Sigmoid colon (tissue), 7 donors: Measurements from ENCODE around the gene NUDT2. TPM values are rescaled to one million over a fixed set of nuclear protein-coding genes. Genes with fewer than 3 reads are reported as not detected.

ENCODE experiments used
- DNase-seq: peaks from one replicate; pipeline ENCODE4 v3.0.0-alpha.2; 2019
- H3K27ac ChIP-seq, 4 donors: fragments of 200-600 bp; sonication (generic); one replicate each; pipeline ENCODE4 v1.5.1; 2016 to 2019; ENCODE audit warnings: mild to moderate bottlenecking in 1 of 4
- H3K27me3 ChIP-seq, 3 donors: fragments of 200-600 bp; sonication (generic); one replicate each; pipeline ENCODE4 v1.5.1; 2019; ENCODE audit warnings: mild to moderate bottlenecking in 1 of 3
- H3K36me3 ChIP-seq, 4 donors: fragments of 200-600 bp; sonication (generic); one replicate each; pipeline ENCODE4 v1.5.1; 2016 to 2019
- H3K4me1 ChIP-seq, 4 donors: fragments of 200-600 bp; sonication (generic); one replicate each; pipeline ENCODE4 v1.5.1; 2017 to 2019
- H3K4me3 ChIP-seq, 4 donors: fragments of 200-600 bp; sonication (generic); one replicate each; pipeline ENCODE4 v1.5.1; 2017 to 2019; ENCODE audit warnings: mild to moderate bottlenecking in 2 of 4, moderate library complexity in 1 of 4
- H3K9me3 ChIP-seq, 4 donors: fragments of 200-600 bp in 3 of 4; sonication (generic) in 3 of 4; one replicate each; pipeline versions ENCODE4 v1.5.1 to v1.6.1; 2013 to 2019
- CTCF ChIP-seq, 4 experiments: fragments of 450-650 bp in 3 of 4; fragments of 200-600 bp in 1 of 4; IDR thresholded peaks; one replicate each; pipeline ENCODE4 v1.5.1; 2016 to 2019; ENCODE audit warnings: antibody characterized with exemption in 4 of 4, mild to moderate bottlenecking in 3 of 4, moderate library complexity in 2 of 4
- EP300 ChIP-seq, 4 donors: sonication (generic); formaldehyde crosslinking; IDR thresholded peaks; one replicate each; pipeline ENCODE4 v1.6.1; 2017; ENCODE audit warnings: antibody characterized with exemption in 4 of 4
- POLR2A ChIP-seq, 2 donors: fragments of 450-650 bp; IDR thresholded peaks; one replicate each; pipeline ENCODE4 v1.6.1; 2016; ENCODE audit warnings: antibody characterized with exemption in 2 of 2, mild to moderate bottlenecking in 2 of 2, moderate library complexity in 2 of 2
- POLR2AphosphoS5 ChIP-seq, 4 donors: sonication (generic); formaldehyde crosslinking; IDR thresholded peaks; one replicate each; pipeline ENCODE4 v1.6.1; 2017; ENCODE audit warnings: antibody characterized with exemption in 4 of 4
- WGBS, 2 donors: extraction: QIAGEN DNeasy Blood & Tissue Kit; methylation state at CpG; one replicate each; pipeline ENCODE4 v1.1.7; 2013; 5-methylcytosine and 5-hydroxymethylcytosine counted together
- intact Hi-C: fragments of 100-400 bp; cut with DNase I; formaldehyde crosslinking; loops from one replicate; pipeline ENCODE4 v1.15.1; 2023
- polyA plus RNA-seq, 3 donors: library from polyadenylated mRNA; stranded (reverse); fragments of 200-250 nt; gene quantifications; one replicate each; pipeline ENCODE4 v1.2.3, GENCODE V29; 2013
- total RNA-seq, 4 donors: library from RNA; depleted of rRNA; stranded (reverse); fragments of >200 nt; gene quantifications; one replicate each; pipeline ENCODE4 v1.1.0, GENCODE V29; 2016
- donor health status: healthy with polysubstance abuse.
- donor health status: Bipolar disorder and iron deficiency.
- donor health status: healthy.

NUDT2 gene
- total and polyA plus RNA-seq, 7 donors = 12.1 to 59.9 (median 35.6) TPM

DNA sequence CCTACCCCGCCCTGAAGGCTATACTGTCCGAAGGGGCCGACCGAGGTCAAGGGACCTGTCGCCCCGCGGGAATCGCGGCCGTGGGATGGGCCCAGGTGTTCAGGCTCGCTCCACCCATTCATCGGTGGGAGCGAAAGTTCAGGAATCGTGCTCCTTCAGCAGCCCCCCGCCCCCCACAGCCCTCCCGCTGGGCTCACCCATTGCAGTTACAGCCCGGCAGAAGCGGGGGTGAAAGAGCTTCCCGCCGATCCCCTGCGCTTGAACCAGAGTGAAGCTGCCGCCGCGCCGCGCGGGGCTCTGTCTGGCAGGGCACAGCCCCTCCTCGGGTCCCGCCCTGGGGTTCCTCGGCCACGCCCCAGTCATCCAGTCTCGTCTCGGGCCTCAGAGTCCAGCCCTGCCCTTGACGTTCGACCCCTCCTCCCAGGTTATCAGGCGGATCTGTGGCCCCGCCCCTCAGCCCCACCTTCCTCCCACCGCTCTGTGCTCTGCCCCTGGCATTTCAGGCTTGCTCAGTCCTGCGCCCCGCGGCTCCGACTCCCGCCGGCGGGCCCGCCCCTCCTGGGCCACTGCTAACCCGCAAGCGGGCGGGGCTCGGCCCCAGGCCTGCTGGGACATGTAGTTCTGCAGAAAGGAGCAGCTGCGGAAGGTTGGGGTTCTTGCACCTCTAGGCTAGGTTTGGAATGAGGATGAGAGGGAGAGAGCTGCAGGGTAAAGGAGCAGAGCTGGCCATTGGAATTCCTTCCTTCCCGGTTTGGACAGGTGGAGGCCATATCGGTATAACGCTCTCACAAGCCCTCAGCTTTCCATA is 47.4 kb downstream of the NUDT2 start, which contains the start of gene MYORG:
MYORG (minus strand) TSS at position 303 of the 808 bp plus-strand sequence. CDS start 3,955 bp downstream, outside the sequence.
- TF ChIP-seq POLR2AphosphoS5 (IDR thresholded peaks at IDR 0.05) (peak; percentile 85 to 94 (median 93)), POLR2A (IDR thresholded peaks at IDR 0.05) (peak; percentile 83 to 94), CTCF (IDR thresholded peaks at IDR 0.05) (no peak), EP300 (IDR thresholded peaks at IDR 0.05) (no peak)
- intact Hi-C loops = loop anchor here (5.0 to 10.0 kb wide), 3 partner anchors 81 to 562 kb away; partner anchors contain the start of genes DNAI1, FAM219A and UBE2R2
- peak within 1 kb of the TSS; percentile 79 to 92 (median 90) for H3K27ac ChIP-seq
- peaks cover 0 to 7% (median 4%) of the 10 kb centered on the region in 4 donors for H3K36me3 ChIP-seq
- H3K27me3 ChIP-seq = no peaks in the 10 kb centered on the region
- H3K4me3 ChIP-seq = peak within 1 kb of the TSS; percentile 65 to 80 (median 78)
- H3K4me1 ChIP-seq = peaks cover 0 to 73% (median 55%) of the 10 kb centered on the region in 4 donors
- no peaks in the 10 kb centered on the region for H3K9me3 ChIP-seq
- DNase-seq = peak; percentile 96
- 1% methylated on average over 54 of the region's 54 CpGs for WGBS, 2 donors

DNA sequence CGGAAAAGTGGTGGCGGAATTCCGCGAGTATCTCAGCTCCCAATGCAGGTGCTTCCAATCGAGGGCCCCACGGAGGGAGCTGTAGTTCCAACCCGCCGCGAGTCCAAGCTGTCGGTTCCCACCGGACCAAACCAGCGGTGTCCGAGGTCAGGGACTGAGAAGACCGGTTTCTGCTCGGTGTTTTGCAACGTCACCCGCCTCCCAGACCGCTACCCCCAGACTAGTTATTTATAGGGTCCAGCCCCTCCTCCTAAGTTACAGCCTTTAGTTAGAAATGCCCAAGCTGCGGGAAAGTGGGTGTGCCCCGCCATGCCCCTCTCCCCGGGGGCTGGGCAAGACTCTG is 48.0 kb downstream of the NUDT2 start:
- DNase-seq = no peak
- Histone ChIP-seq H3K4me3 (peak overlapping the region; percentile 65 to 80 (median 78)), H3K4me1 (peaks cover 0 to 71% (median 54%) of the 10 kb centered on the region in 4 donors), H3K27ac (peak overlapping the region; percentile 79 to 92 (median 90)), H3K36me3 (peaks cover 0 to 1% (median under 1%) of the 10 kb centered on the region in 4 donors), H3K9me3 (no peaks in the 10 kb centered on the region), H3K27me3 (no peaks in the 10 kb centered on the region)
- intact Hi-C loops = loop anchor here (5.0 to 10.0 kb wide), 3 partner anchors 80 to 563 kb away; partner anchors contain the start of genes DNAI1, FAM219A and UBE2R2
- TF ChIP-seq CTCF (IDR thresholded peaks at IDR 0.05) = no peak
- TF ChIP-seq POLR2A (IDR thresholded peaks at IDR 0.05) = no peak
- TF ChIP-seq POLR2AphosphoS5 (IDR thresholded peaks at IDR 0.05) = no peak
- 2 to 4% methylated on average over 21 of the region's 21 CpGs for WGBS, 2 donors

DNA sequence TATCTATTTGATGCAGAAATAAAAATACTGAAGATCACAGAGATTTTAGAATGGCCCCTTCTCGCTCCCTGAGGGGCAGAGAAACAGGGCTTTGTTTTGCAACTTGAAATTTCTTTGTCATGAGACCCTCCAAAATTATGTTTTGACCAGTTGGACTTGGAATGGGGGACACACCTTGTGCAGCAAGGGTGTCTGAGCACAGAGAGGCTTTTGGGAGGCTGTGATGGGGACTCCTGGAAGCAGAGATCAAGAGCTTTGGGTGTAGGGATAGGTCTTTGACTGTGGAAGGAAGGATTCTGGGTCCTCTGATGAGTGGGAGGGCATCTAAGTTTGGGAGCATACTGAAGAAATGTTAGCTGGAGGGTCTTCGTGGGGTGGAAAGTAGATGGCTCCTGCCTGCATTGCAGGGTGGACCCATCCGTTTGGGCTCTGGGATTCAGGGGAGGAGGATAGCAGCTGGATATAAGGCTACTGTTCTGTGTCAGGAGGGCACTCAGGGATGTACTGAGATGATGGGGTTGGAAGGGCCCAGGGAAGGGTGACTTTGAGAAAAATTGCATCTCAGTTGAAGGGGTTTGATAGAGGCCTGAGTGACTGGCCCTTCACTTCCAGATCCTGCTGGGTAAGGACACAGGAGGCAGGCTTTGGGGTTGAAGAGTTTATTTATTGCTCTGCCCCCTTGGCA is 49.1 kb downstream of the NUDT2 start:
- H3K4me1 ChIP-seq = peaks cover 0 to 59% (median 48%) of the 10 kb centered on the region in 4 donors
- 93 to 95% methylated on average over 3 of the region's 3 CpGs for WGBS, 2 donors
- no peaks in the 10 kb centered on the region for H3K27me3 ChIP-seq
- intact Hi-C loops = loop anchor here (1.0 to 10.0 kb wide), 4 partner anchors 47 to 564 kb away; partner anchors contain the start of genes DNAI1, FAM219A and UBE2R2
- no peaks in the 10 kb centered on the region for H3K9me3 ChIP-seq
- H3K4me3 ChIP-seq = no peak overlapping the region
- TF ChIP-seq EP300 (IDR thresholded peaks at IDR 0.05) (no peak), POLR2AphosphoS5 (IDR thresholded peaks at IDR 0.05) (no peak), POLR2A (IDR thresholded peaks at IDR 0.05) (no peak), CTCF (IDR thresholded peaks at IDR 0.05) (no peak)
- H3K27ac ChIP-seq = peak overlapping the region in 3 of 4 donors; percentile 88 to 92 (median 92)
- H3K36me3 ChIP-seq = no peaks in the 10 kb centered on the region
- no peak for DNase-seq

- DNase-seq = peak; percentile 94
- Histone ChIP-seq H3K9me3 (no peaks in the 10 kb centered on the region), H3K4me1 (peaks cover 0 to 54% (median 45%) of the 10 kb centered on the region in 4 donors), H3K27me3 (no peaks in the 10 kb centered on the region), H3K36me3 (no peaks in the 10 kb centered on the region), H3K27ac (peak overlapping the region; percentile 65 to 92 (median 82)), H3K4me3 (peak overlapping the region; percentile 3 to 56 (median 39))
- TF ChIP-seq POLR2A (IDR thresholded peaks at IDR 0.05) (no peak), EP300 (IDR thresholded peaks at IDR 0.05) (no peak), CTCF (IDR thresholded peaks at IDR 0.05) (peak; percentile 98 to 100 (median 98)), POLR2AphosphoS5 (IDR thresholded peaks at IDR 0.05) (peak in 3 of 4 donors; percentile 23 to 39 (median 29))
- WGBS, 2 donors = 5 to 11% methylated on average over 35 of the region's 35 CpGs
- intact Hi-C loops = loop anchor here (1.0 to 10.0 kb wide), 6 partner anchors 48 to 565 kb away; partner anchors contain the start of genes DCAF12, DNAI1, FAM219A and UBAP1
Measured at GRCh38 chr9:34379334-34380033, 50.1 kb downstream of the NUDT2 start.
